ENCODE data around the gene KCNT1. TPM values are rescaled to one million over a fixed set of nuclear protein-coding genes. Genes with fewer than 3 reads are reported as not detected.

KCNT1 gene
- total RNA-seq, 2 experiments from 2014 or later, result 0.11 to 0.22 TPM

DNA sequence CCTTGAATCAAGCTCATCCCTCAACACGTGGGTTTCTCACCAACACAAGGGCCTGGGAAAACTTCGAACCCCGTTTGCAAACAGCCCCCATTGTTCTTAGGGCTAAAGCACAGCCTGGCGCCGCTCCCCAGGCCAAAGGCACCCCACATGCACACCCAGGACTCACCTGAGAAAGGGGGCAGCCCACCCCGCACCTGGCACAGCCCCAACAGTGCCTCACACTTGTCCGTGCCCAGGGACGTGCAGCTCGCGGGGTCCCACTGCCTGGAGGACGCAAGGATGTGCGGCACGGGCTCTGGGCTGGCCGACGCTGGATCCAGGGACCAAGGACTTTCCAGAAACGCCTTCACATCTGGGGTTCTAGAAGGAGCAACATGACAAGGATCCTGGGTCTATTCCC lies 5.5 kb upstream of the KCNT1 start:
- H3K27me3 ChIP-seq (ENCODE audit: control insufficient read depth in 1 of 2, insufficient read depth in 2 of 2, low read length in 2 of 2), result no peaks in the 10 kb centered on the region
- intact Hi-C loops (cut with DNase I, micrococcal nuclease), result no loop called here
- ChIA-PET POLR2A (no interaction called here), CTCF (no interaction called here)
- Mint-ChIP-seq H3K27me3 (peaks cover 3% of the 10 kb centered on the region), H3K27ac (no peak overlapping the region), H3K4me1 (ENCODE audit: low read depth) (no peaks in the 10 kb centered on the region), H3K4me3 (no peak overlapping the region), H3K9me3 (no peaks in the 10 kb centered on the region), H3K36me3 (ENCODE audit: low read depth) (no peaks in the 10 kb centered on the region)
- no peaks in the 10 kb centered on the region for H3K36me3 ChIP-seq (ENCODE audit: insufficient read depth, low read length)
- H3K4me3 ChIP-seq (ENCODE audit: low read length), result no peak overlapping the region
- no peak for DNase-seq
- no peak for ATAC-seq (ENCODE audit: poor library complexity)
- TF ChIP-seq, protein P1, sequence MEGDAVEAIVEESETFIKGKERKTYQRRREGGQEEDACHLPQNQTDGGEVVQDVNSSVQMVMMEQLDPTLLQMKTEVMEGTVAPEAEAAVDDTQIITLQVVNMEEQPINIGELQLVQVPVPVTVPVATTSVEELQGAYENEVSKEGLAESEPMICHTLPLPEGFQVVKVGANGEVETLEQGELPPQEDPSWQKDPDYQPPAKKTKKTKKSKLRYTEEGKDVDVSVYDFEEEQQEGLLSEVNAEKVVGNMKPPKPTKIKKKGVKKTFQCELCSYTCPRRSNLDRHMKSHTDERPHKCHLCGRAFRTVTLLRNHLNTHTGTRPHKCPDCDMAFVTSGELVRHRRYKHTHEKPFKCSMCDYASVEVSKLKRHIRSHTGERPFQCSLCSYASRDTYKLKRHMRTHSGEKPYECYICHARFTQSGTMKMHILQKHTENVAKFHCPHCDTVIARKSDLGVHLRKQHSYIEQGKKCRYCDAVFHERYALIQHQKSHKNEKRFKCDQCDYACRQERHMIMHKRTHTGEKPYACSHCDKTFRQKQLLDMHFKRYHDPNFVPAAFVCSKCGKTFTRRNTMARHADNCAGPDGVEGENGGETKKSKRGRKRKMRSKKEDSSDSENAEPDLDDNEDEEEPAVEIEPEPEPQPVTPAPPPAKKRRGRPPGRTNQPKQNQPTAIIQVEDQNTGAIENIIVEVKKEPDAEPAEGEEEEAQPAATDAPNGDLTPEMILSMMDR (IDR thresholded peaks at IDR 0.05), result no peak
- H3K9me3 ChIP-seq (ENCODE audit: control insufficient read depth in 1 of 2, insufficient read depth in 1 of 2, low read length in 2 of 2), result no peaks in the 10 kb centered on the region
- peaks cover 4% of the 10 kb centered on the region for H3K4me1 ChIP-seq (ENCODE audit: insufficient read depth, low read length)
- no peak overlapping the region for H3K27ac ChIP-seq (ENCODE audit: low read depth in 1 of 2, low read length in 2 of 2)

DNA sequence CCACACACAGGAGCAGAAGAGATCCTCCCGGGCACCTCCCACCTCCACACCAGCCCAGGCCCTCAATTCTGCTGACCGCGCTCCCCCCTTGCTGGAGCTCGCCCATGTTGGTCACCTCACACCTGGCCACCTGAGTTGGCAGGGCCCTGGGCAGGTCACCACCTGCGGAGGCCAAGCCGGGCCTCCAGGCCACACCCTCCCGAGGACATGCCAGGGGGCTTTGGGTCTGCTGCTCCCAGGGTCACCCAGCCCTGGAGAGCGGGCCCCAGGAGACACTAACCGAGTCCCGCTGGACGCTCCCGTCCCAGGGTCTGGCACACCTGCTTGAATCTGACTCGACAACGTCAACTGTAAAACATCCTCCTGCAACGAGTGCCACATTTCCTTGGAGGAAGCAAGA lies 4.8 kb upstream of the KCNT1 start:
- Mint-ChIP-seq H3K9me3 (no peaks in the 10 kb centered on the region), H3K27ac (no peak overlapping the region), H3K27me3 (peaks cover 3% of the 10 kb centered on the region), H3K4me1 (ENCODE audit: low read depth) (no peaks in the 10 kb centered on the region), H3K36me3 (ENCODE audit: low read depth) (no peaks in the 10 kb centered on the region), H3K4me3 (no peak overlapping the region)
- no peak for ATAC-seq (ENCODE audit: poor library complexity)
- TF ChIP-seq, protein P1 (IDR thresholded peaks at IDR 0.05), result no peak
- no peaks in the 10 kb centered on the region for H3K9me3 ChIP-seq (ENCODE audit: control insufficient read depth in 1 of 2, insufficient read depth in 1 of 2, low read length in 2 of 2)
- no peaks in the 10 kb centered on the region for H3K36me3 ChIP-seq (ENCODE audit: insufficient read depth, low read length)
- ChIA-PET POLR2A (no interaction called here), CTCF (no interaction called here)
- DNase-seq, result no peak
- H3K27me3 ChIP-seq (ENCODE audit: control insufficient read depth in 1 of 2, insufficient read depth in 2 of 2, low read length in 2 of 2), result peaks cover under 1 to 5% of the 10 kb centered on the region in 2 experiments
- H3K27ac ChIP-seq (ENCODE audit: low read depth in 1 of 2, low read length in 2 of 2), result no peak overlapping the region
- intact Hi-C loops (cut with DNase I, micrococcal nuclease), result no loop called here
- peaks cover 11% of the 10 kb centered on the region for H3K4me1 ChIP-seq (ENCODE audit: insufficient read depth, low read length)
- H3K4me3 ChIP-seq (ENCODE audit: low read length), result no peak overlapping the region

DNA sequence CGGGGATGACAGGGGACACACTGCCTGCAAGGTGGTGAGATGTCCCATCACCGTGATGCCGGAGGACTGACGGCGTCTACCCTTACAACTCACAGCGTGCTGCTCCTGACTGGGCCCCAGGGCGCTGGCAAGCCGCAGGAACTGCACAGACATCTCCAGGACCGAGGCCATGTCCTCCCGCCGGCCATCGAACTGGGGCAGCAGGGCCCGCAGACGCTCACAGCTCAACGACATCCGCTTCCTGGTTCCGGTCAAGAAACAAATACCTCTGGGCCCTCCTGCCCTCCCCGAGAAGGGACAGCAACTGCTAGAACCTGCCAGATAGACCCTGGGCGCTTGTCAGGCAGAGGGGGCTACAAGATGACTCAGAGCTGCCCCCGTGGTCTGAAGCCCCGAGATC lies 3.7 kb upstream of the KCNT1 start:
- Mint-ChIP-seq H3K36me3 (ENCODE audit: low read depth) (no peaks in the 10 kb centered on the region), H3K9me3 (no peaks in the 10 kb centered on the region), H3K27ac (no peak overlapping the region), H3K27me3 (peaks cover 6% of the 10 kb centered on the region), H3K4me1 (ENCODE audit: low read depth) (no peaks in the 10 kb centered on the region), H3K4me3 (no peak overlapping the region)
- ChIA-PET CTCF (no interaction called here), POLR2A (no interaction called here)
- TF ChIP-seq, protein P1 (IDR thresholded peaks at IDR 0.05), result no peak
- Histone ChIP-seq H3K36me3 (ENCODE audit: insufficient read depth, low read length) (no peaks in the 10 kb centered on the region), H3K27ac (ENCODE audit: low read depth in 1 of 2, low read length in 2 of 2) (no peak overlapping the region), H3K4me3 (ENCODE audit: low read length) (no peak overlapping the region), H3K27me3 (ENCODE audit: control insufficient read depth in 1 of 2, insufficient read depth in 2 of 2, low read length in 2 of 2) (peaks cover 8 to 11% of the 10 kb centered on the region in 2 experiments), H3K9me3 (ENCODE audit: control insufficient read depth in 1 of 2, insufficient read depth in 1 of 2, low read length in 2 of 2) (peaks cover 0 to 4% of the 10 kb centered on the region in 2 experiments), H3K4me1 (ENCODE audit: insufficient read depth, low read length) (peaks cover 14% of the 10 kb centered on the region)
- ATAC-seq (ENCODE audit: poor library complexity) (no peak), DNase-seq (no peak)
- intact Hi-C loops (cut with DNase I, micrococcal nuclease), result no loop called here

Data from CD4-positive, alpha-beta T cell (primary cell).